ENCODE measurements around the gene NTRK2.

GRCh38 chr9:84694248-84694647 is 24.7 kb downstream of the NTRK2 start:
- no peak for TF ChIP-seq CTCF (IDR thresholded peaks at IDR 0.05; ENCODE audit: low read depth, low read length, poor library complexity, severe bottlenecking)
- no peak for TF ChIP-seq EZH2phosphoT487 (IDR thresholded peaks at IDR 0.05; ENCODE audit: borderline replicate concordance, low read length)
